Cardiac muscle cell (in vitro differentiated cells and primary cell): ENCODE results near the gene PAXIP1. TPM values are rescaled to one million over a fixed set of nuclear protein-coding genes. Genes with fewer than 3 reads are reported as not detected.
"Not testable (repeated sequence)": the region's sequence is repeated elsewhere in the genome, so short reads cannot be mapped to it uniquely, and the experiment has no call there.

Experiments used
- DNase-seq, 2 donors: peaks; one replicate each; pipeline versions ENCODE4 v3.0.0 to v3.0.0-alpha.2; 2010 to 2017; ENCODE audit warnings: low read depth in 1 of 2, low spot score in 1 of 2
- H3K27ac ChIP-seq: fragments of 200-600 bp; sonication (generic); 2 replicates; pipeline ENCODE4 v1.5.1; 2016
- H3K27me3 ChIP-seq: fragments of 200-600 bp; sonication (generic); 2 replicates; pipeline ENCODE4 v1.6.0; 2016; ENCODE audit warnings: control low read depth
- H3K36me3 ChIP-seq: fragments of 200-600 bp; sonication (generic); 2 replicates; pipeline ENCODE4 v1.5.1; 2016; ENCODE audit warnings: control low read depth
- H3K4me1 ChIP-seq: fragments of 200-600 bp; sonication (generic); 2 replicates; pipeline ENCODE4 v1.8.1; 2017; ENCODE audit warnings: low read depth, mild to moderate bottlenecking, mixed run types
- H3K4me3 ChIP-seq: fragments of 200-600 bp; sonication (generic); 2 replicates; pipeline ENCODE4 v1.5.1; 2016; ENCODE audit warnings: mild to moderate bottlenecking
- H3K9me3 ChIP-seq: fragments of 200-600 bp; sonication (generic); 2 replicates; pipeline ENCODE4 v1.5.1; 2017; ENCODE audit warnings: low read depth, mild to moderate bottlenecking, control low read depth
- polyA plus RNA-seq: library from polyadenylated mRNA; unstranded; fragments of >200 nt; fragmentation: Nextera tagmentation; extraction: Ambion mirVana; gene quantifications from 2 replicates; pipeline ENCODE4 v1.2.1, GENCODE V29; 2016
- total RNA-seq: library from RNA; depleted of rRNA; stranded (reverse); fragments of >200 nt; gene quantifications from 2 replicates; pipeline ENCODE4 v1.2.3, GENCODE V29; 2016
- TF ChIP-seq, protein P1 (sequence below): IDR thresholded peaks from 2 replicates; pipeline ENCODE4 v1.5.1; 2012; ENCODE audit warnings: low read depth, mild to moderate bottlenecking, low read length

The PAXIP1 gene
- total and polyA plus RNA-seq, 2 experiments from 2014 or later: 3.7 to 11.2 TPM

DNA sequence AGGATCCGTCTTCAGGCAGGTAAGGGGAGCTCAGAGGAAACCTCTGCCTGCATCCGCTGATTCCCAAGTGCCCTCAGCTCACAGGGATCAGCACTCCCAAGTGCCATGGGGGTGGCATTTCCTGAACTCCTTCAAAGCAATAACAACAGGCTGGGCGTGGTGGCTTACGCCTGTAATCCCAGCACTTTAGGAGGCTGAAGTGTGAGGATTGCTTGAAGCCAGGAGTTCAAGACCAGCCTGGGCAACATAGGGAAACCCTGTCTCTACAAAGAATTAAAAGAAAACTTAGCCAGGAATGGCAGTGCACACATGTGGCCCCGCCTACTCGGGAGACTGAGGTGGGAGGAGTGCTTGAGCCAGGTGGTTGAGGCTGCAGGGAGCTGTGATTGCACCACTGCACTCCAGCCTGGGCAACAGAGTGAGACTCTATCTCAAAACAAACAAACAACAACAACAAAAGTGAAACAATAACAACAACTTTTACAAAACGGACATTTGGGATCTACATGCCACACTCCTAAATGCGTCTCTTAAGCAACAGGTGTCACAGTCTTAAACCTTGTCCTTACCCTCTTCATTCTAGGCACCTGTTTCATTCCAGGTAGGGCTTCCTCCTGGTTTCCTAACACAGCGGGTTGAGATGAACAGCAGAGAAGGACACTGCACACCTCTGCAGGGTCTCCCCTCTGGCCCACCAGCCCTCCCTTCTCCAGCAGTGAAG, 73.8 kb downstream of the PAXIP1 start:
- TF ChIP-seq, protein P1, sequence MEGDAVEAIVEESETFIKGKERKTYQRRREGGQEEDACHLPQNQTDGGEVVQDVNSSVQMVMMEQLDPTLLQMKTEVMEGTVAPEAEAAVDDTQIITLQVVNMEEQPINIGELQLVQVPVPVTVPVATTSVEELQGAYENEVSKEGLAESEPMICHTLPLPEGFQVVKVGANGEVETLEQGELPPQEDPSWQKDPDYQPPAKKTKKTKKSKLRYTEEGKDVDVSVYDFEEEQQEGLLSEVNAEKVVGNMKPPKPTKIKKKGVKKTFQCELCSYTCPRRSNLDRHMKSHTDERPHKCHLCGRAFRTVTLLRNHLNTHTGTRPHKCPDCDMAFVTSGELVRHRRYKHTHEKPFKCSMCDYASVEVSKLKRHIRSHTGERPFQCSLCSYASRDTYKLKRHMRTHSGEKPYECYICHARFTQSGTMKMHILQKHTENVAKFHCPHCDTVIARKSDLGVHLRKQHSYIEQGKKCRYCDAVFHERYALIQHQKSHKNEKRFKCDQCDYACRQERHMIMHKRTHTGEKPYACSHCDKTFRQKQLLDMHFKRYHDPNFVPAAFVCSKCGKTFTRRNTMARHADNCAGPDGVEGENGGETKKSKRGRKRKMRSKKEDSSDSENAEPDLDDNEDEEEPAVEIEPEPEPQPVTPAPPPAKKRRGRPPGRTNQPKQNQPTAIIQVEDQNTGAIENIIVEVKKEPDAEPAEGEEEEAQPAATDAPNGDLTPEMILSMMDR: no peak
- no peaks in the 10 kb centered on the region for H3K36me3 ChIP-seq
- no peaks in the 10 kb centered on the region for H3K9me3 ChIP-seq
- H3K27me3 ChIP-seq: no peaks in the 10 kb centered on the region
- peak in 1 of 2 donors; percentile 1 for DNase-seq
- H3K27ac ChIP-seq: no peak overlapping the region
- H3K4me1 ChIP-seq: no peaks in the 10 kb centered on the region
- no peak overlapping the region for H3K4me3 ChIP-seq

DNA sequence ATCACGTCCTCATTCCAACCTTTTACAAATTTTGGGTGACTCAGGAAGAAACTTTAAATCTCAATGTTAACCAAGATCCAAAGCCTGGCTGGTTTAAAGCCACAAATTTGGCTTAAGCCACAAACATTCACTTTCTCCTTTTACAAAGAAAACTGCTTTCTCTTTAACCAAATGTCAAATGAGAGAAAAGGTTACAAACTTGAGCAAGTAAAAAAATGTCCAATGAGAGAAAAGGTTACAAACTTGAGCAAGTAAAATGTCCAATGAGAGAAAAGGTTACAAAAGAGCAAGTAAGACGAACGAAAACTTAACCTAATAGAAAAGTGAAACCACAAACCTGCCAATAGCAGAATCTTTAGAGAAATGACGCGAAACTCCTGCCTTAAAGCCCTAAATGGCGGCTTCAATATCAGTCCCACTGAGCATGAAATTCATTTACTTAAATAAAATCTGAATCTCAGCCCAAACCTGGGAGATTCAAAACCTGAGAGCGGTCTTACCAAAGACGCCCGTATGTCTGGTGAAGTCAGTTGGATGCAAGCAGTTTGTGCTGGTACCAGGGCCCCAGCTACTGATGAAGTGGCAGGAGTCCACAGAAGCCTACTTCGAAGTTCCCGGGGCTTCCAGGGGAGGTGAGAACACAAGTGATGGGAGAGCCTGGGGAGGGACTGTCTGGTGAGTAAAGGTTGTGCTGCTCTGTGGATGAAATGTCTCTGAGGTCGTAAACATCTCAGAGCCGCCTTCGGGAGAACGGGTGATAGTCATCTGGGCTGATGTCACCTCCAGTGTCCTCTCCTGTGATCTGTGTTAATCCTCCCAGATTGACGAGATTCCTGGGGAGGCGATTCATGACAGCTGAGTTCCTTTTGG, 74.6 kb downstream of the PAXIP1 start:
- H3K9me3 ChIP-seq: no peaks in the 10 kb centered on the region
- H3K27me3 ChIP-seq: no peaks in the 10 kb centered on the region
- TF ChIP-seq, protein P1: no peak
- no peaks in the 10 kb centered on the region for H3K36me3 ChIP-seq
- DNase-seq: peak in 1 of 2 donors; percentile 95
- no peak overlapping the region for H3K27ac ChIP-seq
- no peaks in the 10 kb centered on the region for H3K4me1 ChIP-seq
- H3K4me3 ChIP-seq: no peak overlapping the region

DNA sequence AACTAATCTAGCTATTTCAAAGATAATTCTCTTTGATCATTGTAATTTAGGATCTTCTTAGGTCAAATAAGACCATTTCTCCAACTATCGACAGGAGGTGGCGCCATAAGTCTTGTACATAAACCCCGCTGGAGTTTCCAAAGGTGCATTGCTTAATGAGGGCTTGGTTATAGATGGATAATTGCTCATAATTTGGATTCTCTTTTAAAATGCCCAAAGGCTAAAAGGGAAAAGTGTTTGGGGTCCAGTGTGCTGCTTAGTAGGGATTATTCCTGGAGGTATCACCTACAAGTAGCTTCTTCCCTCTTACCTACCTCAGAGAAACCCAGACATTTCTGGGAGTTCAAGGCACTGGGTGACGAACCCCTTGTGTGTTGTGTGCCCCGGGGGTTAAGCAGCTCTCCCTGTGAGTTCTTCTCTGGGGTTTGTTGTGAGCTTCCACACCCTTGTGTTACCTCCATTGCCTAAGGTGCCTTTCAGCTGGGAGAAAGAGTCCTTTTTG, 75.2 kb downstream of the PAXIP1 start:
- H3K36me3 ChIP-seq: no peaks in the 10 kb centered on the region
- no peak overlapping the region for H3K27ac ChIP-seq
- no peaks in the 10 kb centered on the region for H3K27me3 ChIP-seq
- no peaks in the 10 kb centered on the region for H3K4me1 ChIP-seq
- no peaks in the 10 kb centered on the region for H3K9me3 ChIP-seq
- H3K4me3 ChIP-seq: no peak overlapping the region
- peak; percentile 81 to 93 for DNase-seq
- TF ChIP-seq, protein P1: peak; percentile 66

DNA sequence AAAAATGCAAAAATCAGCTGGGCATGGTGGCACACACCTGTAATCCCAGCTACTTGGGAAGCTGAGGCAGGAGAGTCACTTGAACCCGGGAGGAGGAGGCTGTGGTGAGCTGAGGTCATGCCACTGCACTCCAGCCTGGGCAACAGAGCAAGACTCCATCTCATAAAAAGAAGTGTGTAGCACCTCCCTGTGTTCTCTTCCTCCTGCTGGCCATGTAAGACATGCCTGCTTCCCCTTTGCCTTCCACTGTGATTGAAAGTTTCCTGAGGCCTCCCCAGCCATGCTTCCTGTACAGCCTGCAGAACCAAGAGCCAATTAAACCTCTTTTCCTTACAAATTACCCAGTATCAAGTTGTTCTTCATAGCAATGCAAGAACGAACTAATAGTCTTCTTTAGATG, 80.5 kb downstream of the PAXIP1 start:
- not testable (repeated sequence) for H3K4me1 ChIP-seq, H3K27ac ChIP-seq, H3K27me3 ChIP-seq, H3K36me3 ChIP-seq, H3K9me3 ChIP-seq, DNase-seq, H3K4me3 ChIP-seq

DNA sequence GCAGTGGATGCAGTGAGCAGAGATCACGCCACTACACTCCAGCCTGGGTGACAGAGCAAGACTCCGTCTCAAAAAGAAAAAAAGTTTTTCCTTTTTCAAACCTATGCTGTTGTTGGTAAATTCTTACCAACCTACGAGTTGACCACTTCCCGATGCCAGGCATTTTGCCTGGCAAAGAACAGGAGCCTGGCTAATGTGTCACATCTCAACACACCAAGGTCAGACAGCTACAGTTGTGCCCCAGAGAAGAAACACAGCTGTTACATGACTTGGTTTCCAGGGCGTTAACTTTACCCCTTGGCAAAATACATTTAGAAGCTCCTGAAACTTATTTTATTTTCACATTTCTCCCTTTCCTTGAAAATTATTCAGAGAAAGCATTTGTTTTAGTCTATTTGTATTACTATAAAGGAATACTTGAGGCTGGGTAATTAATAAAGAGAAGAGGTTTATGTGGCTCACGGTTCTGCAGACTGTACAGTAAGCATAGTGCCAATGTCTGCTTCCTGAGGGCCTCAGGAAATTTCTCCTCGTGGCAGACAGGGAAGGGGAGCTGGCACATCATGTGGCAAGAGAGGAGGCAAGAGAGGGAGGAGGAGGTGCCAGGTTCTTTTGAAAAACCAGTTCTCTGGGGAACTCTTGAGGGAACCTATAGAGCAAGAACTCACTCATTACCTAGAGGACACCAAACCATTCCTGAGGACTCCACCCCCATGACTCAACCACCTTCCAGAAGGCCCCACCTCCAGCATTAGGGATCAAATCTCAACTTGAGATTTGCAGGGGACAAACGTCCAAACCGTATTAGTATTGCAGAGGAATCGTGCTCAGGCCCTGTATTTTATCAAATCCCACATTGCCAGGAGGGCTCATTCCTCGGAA, 83.3 kb downstream of the PAXIP1 start:
- no peaks in the 10 kb centered on the region for H3K27me3 ChIP-seq

More for the DNA sequence above, 83.3 kb downstream of the PAXIP1 start:
- Histone ChIP-seq H3K4me1 (no peaks in the 10 kb centered on the region), H3K27ac (no peak overlapping the region), H3K9me3 (no peaks in the 10 kb centered on the region), H3K4me3 (no peak overlapping the region), H3K36me3 (no peaks in the 10 kb centered on the region)
- DNase-seq: no peak
- TF ChIP-seq, protein P1: no peak
